Calu3 (cell line): ENCODE data around the gene ACSM3. TPM values are rescaled to one million over a fixed set of nuclear protein-coding genes. Genes with fewer than 3 reads are reported as not detected.

Experiments used
- BruUV-seq: library from RNA; stranded (reverse); fragments of 400-500 nt; replicated peaks from 2 replicates; lab custom pipeline; 2021; lab: Mats Ljungman, UMichigan
- CTCF ChIA-PET: fragments of 300-600 bp; sonication (Branson Sonifier 250); formaldehyde crosslinking; loops from one replicate; lab custom pipeline; 2022; ENCODE audit warnings: antibody characterized with exemption; lab: Charles Lee
- DNase-seq: peaks from one replicate; pipeline ENCODE4 v3.0.0; 2022
- H3K27ac Mint-ChIP-seq: one replicate; pipeline ENCODE4 v1.8.0; 2022; ENCODE audit warnings: mixed read lengths; ENCODE audit not compliant: unreplicated experiment
- H3K27me3 Mint-ChIP-seq: one replicate; pipeline ENCODE4 v1.8.0; 2022; ENCODE audit warnings: mixed read lengths; ENCODE audit not compliant: unreplicated experiment
- H3K36me3 Mint-ChIP-seq: one replicate; pipeline ENCODE4 v1.8.0; 2022; ENCODE audit warnings: mild to moderate bottlenecking, moderate library complexity, mixed read lengths; ENCODE audit not compliant: insufficient read depth, unreplicated experiment
- H3K4me1 Mint-ChIP-seq: one replicate; pipeline ENCODE4 v1.8.0; 2022; ENCODE audit warnings: mild to moderate bottlenecking, low read depth, mixed read lengths; ENCODE audit not compliant: unreplicated experiment
- H3K4me3 Mint-ChIP-seq: one replicate; pipeline ENCODE4 v1.8.0; 2022; ENCODE audit warnings: mild to moderate bottlenecking, low read depth, moderate library complexity, mixed read lengths; ENCODE audit not compliant: unreplicated experiment
- H3K9me3 Mint-ChIP-seq: one replicate; pipeline ENCODE4 v1.8.0; 2022; ENCODE audit warnings: low read depth, mixed read lengths; ENCODE audit not compliant: unreplicated experiment
- intact Hi-C: fragments of 100-400 bp; cut with micrococcal nuclease; formaldehyde crosslinking; loops from one replicate; pipeline ENCODE4 v1.10.0; 2022; ENCODE audit not compliant: unreplicated experiment
- total RNA-seq: library from RNA; stranded (reverse); gene quantifications from 2 replicates; pipeline ENCODE4 v1.2.3, GENCODE V29; 2022
- TF ChIP-seq, protein P1 (sequence below): fragments of 200-600 bp; IDR thresholded peaks from one replicate; pipeline ENCODE4 v1.8.0; 2022; ENCODE audit warnings: antibody characterized with exemption; ENCODE audit not compliant: unreplicated experiment

The ACSM3 gene
- total RNA-seq, 1 experiment from 2014 or later: 49.5 TPM

DNA sequence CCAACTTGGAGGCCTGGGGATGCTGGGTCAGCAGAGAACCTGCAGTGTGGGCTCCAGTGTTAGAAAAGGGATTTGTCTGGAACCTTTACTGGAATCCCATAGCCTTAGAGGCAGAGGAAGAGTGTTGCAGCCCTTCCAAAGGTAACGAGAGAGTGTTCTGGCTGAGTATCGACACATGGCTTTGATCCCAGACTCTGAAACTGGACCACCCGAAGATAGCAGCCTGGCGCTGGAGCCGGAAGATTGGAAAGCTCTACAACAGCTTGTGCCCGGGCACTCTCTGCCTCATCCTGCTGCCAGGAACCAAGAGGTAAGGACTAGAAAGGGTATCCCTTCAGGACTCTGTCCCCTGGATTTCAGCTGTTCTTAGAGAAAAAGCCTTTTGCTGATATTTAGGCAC is 82.2 kb downstream of the ACSM3 start:
- Mint-ChIP-seq H3K27ac (no peak overlapping the region), H3K27me3 (no peaks in the 10 kb centered on the region), H3K9me3 (no peaks in the 10 kb centered on the region), H3K36me3 (peaks cover 13% of the 10 kb centered on the region), H3K4me1 (no peaks in the 10 kb centered on the region), H3K4me3 (no peak overlapping the region)
- CTCF ChIA-PET: interaction anchor here (0.6 kb wide), 1 partner anchor 256 kb away, joined by 3 read pairs; no protein-coding TSS in a partner anchor
- TF ChIP-seq, protein P1, sequence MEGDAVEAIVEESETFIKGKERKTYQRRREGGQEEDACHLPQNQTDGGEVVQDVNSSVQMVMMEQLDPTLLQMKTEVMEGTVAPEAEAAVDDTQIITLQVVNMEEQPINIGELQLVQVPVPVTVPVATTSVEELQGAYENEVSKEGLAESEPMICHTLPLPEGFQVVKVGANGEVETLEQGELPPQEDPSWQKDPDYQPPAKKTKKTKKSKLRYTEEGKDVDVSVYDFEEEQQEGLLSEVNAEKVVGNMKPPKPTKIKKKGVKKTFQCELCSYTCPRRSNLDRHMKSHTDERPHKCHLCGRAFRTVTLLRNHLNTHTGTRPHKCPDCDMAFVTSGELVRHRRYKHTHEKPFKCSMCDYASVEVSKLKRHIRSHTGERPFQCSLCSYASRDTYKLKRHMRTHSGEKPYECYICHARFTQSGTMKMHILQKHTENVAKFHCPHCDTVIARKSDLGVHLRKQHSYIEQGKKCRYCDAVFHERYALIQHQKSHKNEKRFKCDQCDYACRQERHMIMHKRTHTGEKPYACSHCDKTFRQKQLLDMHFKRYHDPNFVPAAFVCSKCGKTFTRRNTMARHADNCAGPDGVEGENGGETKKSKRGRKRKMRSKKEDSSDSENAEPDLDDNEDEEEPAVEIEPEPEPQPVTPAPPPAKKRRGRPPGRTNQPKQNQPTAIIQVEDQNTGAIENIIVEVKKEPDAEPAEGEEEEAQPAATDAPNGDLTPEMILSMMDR: no peak
- BruUV-seq: no TSS peak
- intact Hi-C loops: no loop called here
- DNase-seq: no peak

DNA sequence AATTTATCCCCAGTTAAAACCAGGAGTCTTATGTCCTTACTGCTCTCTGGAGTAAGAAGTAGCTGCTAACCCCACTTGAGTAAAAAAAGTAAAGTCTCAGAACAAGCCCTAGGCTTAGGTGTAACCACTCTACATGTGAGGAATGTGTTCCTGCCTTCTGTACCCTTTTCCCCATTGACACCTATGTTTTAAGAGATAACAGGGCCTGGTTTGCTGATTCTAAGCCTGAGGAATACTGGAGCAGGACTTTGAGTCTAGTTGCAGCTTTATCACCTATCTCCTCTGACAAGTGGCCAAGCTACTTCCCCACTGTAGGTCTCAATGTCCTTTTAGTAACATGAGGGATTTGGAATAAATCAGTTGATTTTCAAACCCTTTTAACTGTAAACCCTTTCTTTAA is 82.7 kb downstream of the ACSM3 start:
- DNase-seq: no peak
- TF ChIP-seq, protein P1: no peak
- no peak overlapping the region for H3K27ac Mint-ChIP-seq
- CTCF ChIA-PET: no interaction called here
- no TSS peak for BruUV-seq
- peaks cover 5% of the 10 kb centered on the region for H3K4me1 Mint-ChIP-seq
- intact Hi-C loops: no loop called here
- no peak overlapping the region for H3K4me3 Mint-ChIP-seq
- no peaks in the 10 kb centered on the region for H3K27me3 Mint-ChIP-seq
- no peaks in the 10 kb centered on the region for H3K9me3 Mint-ChIP-seq
- peaks cover 13% of the 10 kb centered on the region for H3K36me3 Mint-ChIP-seq

Other genes starting within 250 kb of the ACSM3 start
- not detected in 2 replicates for gene ACSM2B, start 187.6 kb upstream of the ACSM3 start, total RNA-seq
- 0.64 and 0.93 TPM in 2 replicates for gene ACSM1, start 66.3 kb upstream of the ACSM3 start, total RNA-seq
- gene THUMPD1, start 22.2 kb upstream of the ACSM3 start, total RNA-seq: 45.4 and 46.1 TPM in 2 replicates
- gene ERI2, start 42.5 kb downstream of the ACSM3 start, total RNA-seq: 28.7 and 32.6 TPM in 2 replicates
- gene REXO5, start 42.5 kb downstream of the ACSM3 start, total RNA-seq: 10.1 and 10.4 TPM in 2 replicates
- gene DCUN1D3, start 136.3 kb downstream of the ACSM3 start, total RNA-seq: 17.0 and 21.0 TPM in 2 replicates
- 33.4 and 36.5 TPM in 2 replicates for gene LYRM1, start 136.8 kb downstream of the ACSM3 start, total RNA-seq